GM23338 (cell line): ENCODE data around the gene DLG2. TPM values are rescaled to one million over a fixed set of nuclear protein-coding genes. Genes with fewer than 3 reads are reported as not detected.

Source experiments
- ATAC-seq: fragments of 200-7000 bp; cut with Tn5 transposase; 3 replicates; pipeline ENCODE4 v1.9.1; 2020
- DNase-seq: peaks from one replicate; pipeline ENCODE4 v3.0.0-alpha.2; 2015; ENCODE audit warnings: low spot score
- H2AFZ ChIP-seq: fragments of 200-600 bp; sonication (generic); 2 replicates; pipeline ENCODE4 v1.8.0; 2016; ENCODE audit warnings: antibody characterized with exemption, mild to moderate bottlenecking, moderate library complexity
- H3F3A ChIP-seq: fragments of 200-600 bp; sonication (generic); replicated peaks from 2 replicates; pipeline ENCODE4 v1.8.0; 2017; ENCODE audit warnings: antibody characterized with exemption, mixed run types, low read depth
- H3K27ac ChIP-seq: fragments of 200-600 bp; sonication (generic); 2 replicates; pipeline ENCODE4 v1.6.1; 2016; ENCODE audit warnings: low read depth
- H3K27me3 ChIP-seq: fragments of 200-600 bp; sonication (generic); 2 replicates; pipeline ENCODE4 v1.8.0; 2016; ENCODE audit warnings: mild to moderate bottlenecking, mixed run types, moderate library complexity; ENCODE audit not compliant: insufficient read depth
- H3K36me3 ChIP-seq: fragments of 200-600 bp; sonication (generic); 2 replicates; pipeline ENCODE4 v1.8.0; 2016; ENCODE audit warnings: mild to moderate bottlenecking; ENCODE audit not compliant: insufficient read depth
- H3K4me1 ChIP-seq: fragments of 200-600 bp; sonication (generic); 2 replicates; pipeline ENCODE4 v1.8.0; 2016; ENCODE audit warnings: mild to moderate bottlenecking, moderate library complexity; ENCODE audit not compliant: insufficient read depth
- H3K4me2 ChIP-seq: fragments of 200-600 bp; sonication (generic); 2 replicates; pipeline ENCODE4 v1.7.1; 2017; ENCODE audit warnings: mixed run types
- H3K4me3 ChIP-seq: fragments of 200-600 bp; sonication (generic); 2 replicates; pipeline ENCODE4 v1.6.1; 2016; ENCODE audit warnings: mixed run types
- H3K79me2 ChIP-seq: fragments of 200-600 bp; sonication (generic); replicated peaks from 2 replicates; pipeline ENCODE4 v1.8.0; 2017; ENCODE audit warnings: mild to moderate bottlenecking; ENCODE audit not compliant: insufficient read depth
- H3K9me2 ChIP-seq: fragments of 200-600 bp; sonication (generic); 2 replicates; pipeline ENCODE4 v1.8.0; 2017; ENCODE audit not compliant: insufficient read depth
- H4K20me1 ChIP-seq: fragments of 200-600 bp; sonication (generic); replicated peaks from 2 replicates; pipeline ENCODE4 v1.8.0; 2017; ENCODE audit warnings: mild to moderate bottlenecking; ENCODE audit not compliant: insufficient read depth
- H3K27ac Mint-ChIP-seq: 2 replicates; pipeline ENCODE4 v1.8.0; 2020; ENCODE audit warnings: inconsistent platforms, mild to moderate bottlenecking, moderate library complexity, mixed read lengths
- H3K27me3 Mint-ChIP-seq: 3 replicates; pipeline ENCODE4 v1.8.0; 2022; ENCODE audit warnings: low read depth, mild to moderate bottlenecking, moderate library complexity, mixed read lengths, inconsistent platforms; ENCODE audit not compliant: insufficient read depth, poor library complexity
- H3K36me3 Mint-ChIP-seq: 3 replicates; pipeline ENCODE4 v1.8.0; 2021; ENCODE audit warnings: low read depth, mild to moderate bottlenecking, inconsistent platforms, moderate library complexity, mixed read lengths
- H3K4me1 Mint-ChIP-seq: 3 replicates; pipeline ENCODE4 v1.8.0; 2020; ENCODE audit warnings: mild to moderate bottlenecking, inconsistent platforms, mixed read lengths
- H3K4me3 Mint-ChIP-seq: 3 replicates; pipeline ENCODE4 v1.8.0; 2021; ENCODE audit warnings: moderate library complexity, mild to moderate bottlenecking, inconsistent platforms, mixed read lengths
- H3K9me3 Mint-ChIP-seq: 3 replicates; pipeline ENCODE4 v1.8.0; 2020; ENCODE audit warnings: moderate library complexity, mild to moderate bottlenecking, inconsistent platforms, mixed read lengths
- CREB1 ChIP-seq: fragments of 250-450 bp; sonication (Bioruptor Pico); IDR thresholded peaks from 2 replicates; pipeline ENCODE4 v1.5.0; 2020; ENCODE audit warnings: low read depth, mild to moderate bottlenecking, moderate library complexity
- ETS1 ChIP-seq: IDR thresholded peaks from 2 replicates; pipeline ENCODE4 v1.6.1; 2016; ENCODE audit warnings: antibody characterized with exemption
- EZH2 ChIP-seq: fragments of 200-600 bp; sonication (generic); IDR thresholded peaks from one replicate; pipeline ENCODE4 v1.8.0; 2017; ENCODE audit warnings: antibody characterized with exemption, mild to moderate bottlenecking, low read depth; ENCODE audit not compliant: unreplicated experiment
- EZH2phosphoT487 ChIP-seq: fragments of 200-600 bp; sonication (generic); IDR thresholded peaks from one replicate; pipeline ENCODE4 v1.8.1; 2018; ENCODE audit warnings: antibody characterized with exemption; ENCODE audit not compliant: unreplicated experiment
- JUNB ChIP-seq: IDR thresholded peaks from one replicate; pipeline ENCODE4 v1.6.1; 2016; ENCODE audit warnings: antibody characterized with exemption; ENCODE audit not compliant: unreplicated experiment
- POLR2AphosphoS5 ChIP-seq: IDR thresholded peaks from 2 replicates; pipeline ENCODE4 v1.6.1; 2016; ENCODE audit warnings: antibody characterized with exemption, low read depth
- STAT1 ChIP-seq: IDR thresholded peaks from one replicate; pipeline ENCODE4 v1.6.1; 2016; ENCODE audit warnings: antibody characterized with exemption; ENCODE audit not compliant: unreplicated experiment
- ZNF114 ChIP-seq: fragments of 250-450 bp; sonication (Bioruptor Pico); IDR thresholded peaks from 2 replicates; pipeline ENCODE4 v1.5.0; 2020; ENCODE audit warnings: mild to moderate bottlenecking, moderate library complexity
- ZNF331 ChIP-seq: fragments of 250-450 bp; sonication (Bioruptor Pico); IDR thresholded peaks from 2 replicates; pipeline ENCODE4 v1.5.0; 2020; ENCODE audit warnings: low read depth, mild to moderate bottlenecking, moderate library complexity
- polyA plus RNA-seq: library from polyadenylated mRNA; unstranded; fragments of >200 nt; fragmentation: Nextera tagmentation; extraction: Ambion mirVana; gene quantifications from 2 replicates; pipeline ENCODE4 v1.2.1, GENCODE V29; 2016
- total RNA-seq: library from RNA; depleted of rRNA; stranded (reverse); fragments of >200 nt; shearing (Covaris generic); gene quantifications from 2 replicates; pipeline ENCODE4 v1.2.3, GENCODE V29; 2014
- TF ChIP-seq, protein P1 (sequence below): IDR thresholded peaks from one replicate; pipeline ENCODE4 v1.6.1; 2018; ENCODE audit warnings: antibody characterized with exemption; ENCODE audit not compliant: unreplicated experiment
- TF ChIP-seq, protein P2 (sequence below), 2 experiments: fragments of 200-600 bp in 1 of 2; sonication (generic) in 1 of 2; conservative IDR thresholded peaks; 2 replicates each; pipeline versions ENCODE4 v1.5.1 to v1.6.1; 2016 to 2017; ENCODE audit warnings: antibody characterized with exemption in 2 of 2, low read depth in 2 of 2, mild to moderate bottlenecking in 2 of 2, moderate library complexity in 1 of 2

Gene DLG2
- total and polyA plus RNA-seq, 2 experiments from 2014 or later = 19.8 to 21.5 TPM

DNA sequence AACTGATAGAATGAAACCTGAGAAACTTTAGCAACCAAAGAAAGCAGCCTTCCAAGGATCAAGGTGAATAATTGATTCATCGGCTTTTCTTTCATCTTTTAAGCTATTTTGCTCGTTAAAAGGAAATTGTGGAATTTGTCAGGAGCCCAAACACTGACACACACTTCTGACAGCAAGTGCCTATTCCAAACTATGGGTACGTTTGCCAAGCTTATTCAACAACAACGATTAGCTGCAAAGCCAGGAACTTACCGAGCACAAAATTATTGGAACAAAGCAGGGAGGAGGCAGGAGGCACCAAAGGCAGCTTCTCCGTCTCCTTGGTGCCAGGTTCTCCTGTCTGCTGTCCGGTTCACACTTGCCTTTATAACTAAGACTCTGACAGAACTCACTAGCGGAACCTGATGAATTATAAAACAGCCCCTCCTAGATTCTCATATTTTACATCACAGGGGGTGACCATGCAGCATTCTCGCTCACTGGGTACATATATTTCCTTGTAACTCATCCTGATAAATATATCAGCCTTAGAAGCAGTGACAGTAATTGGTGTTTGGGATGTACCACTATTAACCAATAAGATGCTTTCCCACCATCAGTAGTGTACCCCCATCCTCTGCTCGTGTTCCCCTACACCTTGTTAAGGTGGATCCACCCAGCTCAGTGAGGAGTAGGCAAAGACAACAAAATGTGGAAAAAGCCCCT is 1945.1 kb downstream of the DLG2 start (continued):
- no peak for TF ChIP-seq ETS1
- TF ChIP-seq, protein P1, sequence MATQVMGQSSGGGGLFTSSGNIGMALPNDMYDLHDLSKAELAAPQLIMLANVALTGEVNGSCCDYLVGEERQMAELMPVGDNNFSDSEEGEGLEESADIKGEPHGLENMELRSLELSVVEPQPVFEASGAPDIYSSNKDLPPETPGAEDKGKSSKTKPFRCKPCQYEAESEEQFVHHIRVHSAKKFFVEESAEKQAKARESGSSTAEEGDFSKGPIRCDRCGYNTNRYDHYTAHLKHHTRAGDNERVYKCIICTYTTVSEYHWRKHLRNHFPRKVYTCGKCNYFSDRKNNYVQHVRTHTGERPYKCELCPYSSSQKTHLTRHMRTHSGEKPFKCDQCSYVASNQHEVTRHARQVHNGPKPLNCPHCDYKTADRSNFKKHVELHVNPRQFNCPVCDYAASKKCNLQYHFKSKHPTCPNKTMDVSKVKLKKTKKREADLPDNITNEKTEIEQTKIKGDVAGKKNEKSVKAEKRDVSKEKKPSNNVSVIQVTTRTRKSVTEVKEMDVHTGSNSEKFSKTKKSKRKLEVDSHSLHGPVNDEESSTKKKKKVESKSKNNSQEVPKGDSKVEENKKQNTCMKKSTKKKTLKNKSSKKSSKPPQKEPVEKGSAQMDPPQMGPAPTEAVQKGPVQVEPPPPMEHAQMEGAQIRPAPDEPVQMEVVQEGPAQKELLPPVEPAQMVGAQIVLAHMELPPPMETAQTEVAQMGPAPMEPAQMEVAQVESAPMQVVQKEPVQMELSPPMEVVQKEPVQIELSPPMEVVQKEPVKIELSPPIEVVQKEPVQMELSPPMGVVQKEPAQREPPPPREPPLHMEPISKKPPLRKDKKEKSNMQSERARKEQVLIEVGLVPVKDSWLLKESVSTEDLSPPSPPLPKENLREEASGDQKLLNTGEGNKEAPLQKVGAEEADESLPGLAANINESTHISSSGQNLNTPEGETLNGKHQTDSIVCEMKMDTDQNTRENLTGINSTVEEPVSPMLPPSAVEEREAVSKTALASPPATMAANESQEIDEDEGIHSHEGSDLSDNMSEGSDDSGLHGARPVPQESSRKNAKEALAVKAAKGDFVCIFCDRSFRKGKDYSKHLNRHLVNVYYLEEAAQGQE = no peak

DNA sequence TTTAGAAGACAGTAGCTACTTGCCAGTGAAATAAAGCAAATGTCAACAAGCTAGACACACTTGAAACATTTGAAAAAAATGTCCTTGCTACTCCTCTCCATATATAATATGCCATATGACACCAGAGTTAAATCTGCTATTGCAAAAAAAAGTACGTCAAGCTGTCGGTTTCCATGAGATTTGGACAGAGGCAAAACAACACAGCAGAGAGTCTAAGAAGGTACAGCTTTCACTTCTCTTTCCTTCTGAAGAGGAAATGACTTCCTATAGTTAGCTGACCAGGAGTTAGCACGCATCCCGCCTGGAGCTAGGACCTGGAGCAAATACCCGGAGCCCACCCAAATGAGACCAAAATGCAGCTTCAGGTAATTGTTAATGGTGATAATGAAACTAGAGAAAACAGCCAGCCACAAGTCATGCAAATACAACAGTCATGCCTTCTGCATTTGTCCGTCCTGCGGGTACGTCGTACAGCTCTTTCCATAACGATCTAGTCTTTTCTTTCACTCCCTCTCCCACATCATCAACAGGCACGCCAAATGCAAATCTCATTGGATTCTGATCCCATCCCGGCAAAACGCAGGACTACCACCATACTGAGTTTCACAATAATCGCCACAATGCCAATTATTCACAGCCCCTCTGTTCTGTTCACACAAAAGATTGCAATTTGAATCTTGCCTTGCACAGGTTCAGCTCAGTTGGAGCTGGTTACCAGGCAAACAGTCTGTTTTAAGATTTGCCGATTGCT is 1945.9 kb downstream of the DLG2 start:
- Histone ChIP-seq H4K20me1 (no peaks in the 10 kb centered on the region), H2AFZ (no peak overlapping the region), H3K4me2 (peak overlapping the region; percentile 56), H3K27ac (no peak overlapping the region), H3K36me3 (no peaks in the 10 kb centered on the region), H3K4me1 (peaks cover 27% of the 10 kb centered on the region), H3K9me2 (no peaks in the 10 kb centered on the region), H3F3A (no peaks in the 10 kb centered on the region), H3K4me3 (no peak overlapping the region), H3K79me2 (0 out of 2 replicates have a peak, but pooled peaks cover 5% of the 10 kb centered on the region), H3K27me3 (no peaks in the 10 kb centered on the region)
- TF ChIP-seq, protein P2, sequence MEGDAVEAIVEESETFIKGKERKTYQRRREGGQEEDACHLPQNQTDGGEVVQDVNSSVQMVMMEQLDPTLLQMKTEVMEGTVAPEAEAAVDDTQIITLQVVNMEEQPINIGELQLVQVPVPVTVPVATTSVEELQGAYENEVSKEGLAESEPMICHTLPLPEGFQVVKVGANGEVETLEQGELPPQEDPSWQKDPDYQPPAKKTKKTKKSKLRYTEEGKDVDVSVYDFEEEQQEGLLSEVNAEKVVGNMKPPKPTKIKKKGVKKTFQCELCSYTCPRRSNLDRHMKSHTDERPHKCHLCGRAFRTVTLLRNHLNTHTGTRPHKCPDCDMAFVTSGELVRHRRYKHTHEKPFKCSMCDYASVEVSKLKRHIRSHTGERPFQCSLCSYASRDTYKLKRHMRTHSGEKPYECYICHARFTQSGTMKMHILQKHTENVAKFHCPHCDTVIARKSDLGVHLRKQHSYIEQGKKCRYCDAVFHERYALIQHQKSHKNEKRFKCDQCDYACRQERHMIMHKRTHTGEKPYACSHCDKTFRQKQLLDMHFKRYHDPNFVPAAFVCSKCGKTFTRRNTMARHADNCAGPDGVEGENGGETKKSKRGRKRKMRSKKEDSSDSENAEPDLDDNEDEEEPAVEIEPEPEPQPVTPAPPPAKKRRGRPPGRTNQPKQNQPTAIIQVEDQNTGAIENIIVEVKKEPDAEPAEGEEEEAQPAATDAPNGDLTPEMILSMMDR (conservative IDR thresholded peaks at IDR 0.05; ENCODE audit: low read depth in 2 of 2) = no peak
- TF ChIP-seq ZNF114 (CRISPR knock-in tag) = no peak
- TF ChIP-seq, protein P1 = no peak
- TF ChIP-seq EZH2 = no peak
- no peak for TF ChIP-seq EZH2phosphoT487
- no peak for TF ChIP-seq ZNF331 (CRISPR knock-in tag)
- no peak for TF ChIP-seq JUNB
- no peak for TF ChIP-seq POLR2AphosphoS5
- no peak for TF ChIP-seq STAT1
- TF ChIP-seq CREB1 (CRISPR knock-in tag) = no peak
- Mint-ChIP-seq H3K4me1 (peaks cover 29% of the 10 kb centered on the region), H3K4me3 (no peak overlapping the region), H3K36me3 (no peaks in the 10 kb centered on the region), H3K9me3 (no peaks in the 10 kb centered on the region), H3K27me3 (no peaks in the 10 kb centered on the region), H3K27ac (no peak overlapping the region)
- DNase-seq = no peak
- no peak for ATAC-seq
